ENCODE measurements around the gene PTX4.

PTX4 gene

DNA sequence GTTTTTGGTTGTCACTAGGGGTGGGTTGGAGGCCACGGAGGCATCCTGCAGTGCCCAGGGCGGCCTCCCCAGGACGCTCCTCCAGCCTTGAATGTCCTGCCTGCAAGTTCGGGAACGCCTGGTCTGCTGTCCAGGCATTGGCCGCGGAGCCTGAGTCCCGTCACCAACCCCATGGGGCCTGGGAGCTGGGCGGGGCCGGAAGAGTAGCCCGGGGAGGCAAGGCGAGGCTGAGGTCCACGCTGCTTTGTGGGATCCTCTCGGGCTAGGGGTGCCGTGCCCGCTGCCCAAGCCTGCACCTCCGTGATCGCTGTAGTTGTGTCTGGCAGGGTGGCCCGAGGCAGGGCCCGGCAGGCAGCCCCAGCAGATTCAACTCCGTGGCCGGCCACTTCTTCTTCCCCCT, 17.2 kb upstream of the PTX4 start:
- TF ChIP-seq, protein P1, sequence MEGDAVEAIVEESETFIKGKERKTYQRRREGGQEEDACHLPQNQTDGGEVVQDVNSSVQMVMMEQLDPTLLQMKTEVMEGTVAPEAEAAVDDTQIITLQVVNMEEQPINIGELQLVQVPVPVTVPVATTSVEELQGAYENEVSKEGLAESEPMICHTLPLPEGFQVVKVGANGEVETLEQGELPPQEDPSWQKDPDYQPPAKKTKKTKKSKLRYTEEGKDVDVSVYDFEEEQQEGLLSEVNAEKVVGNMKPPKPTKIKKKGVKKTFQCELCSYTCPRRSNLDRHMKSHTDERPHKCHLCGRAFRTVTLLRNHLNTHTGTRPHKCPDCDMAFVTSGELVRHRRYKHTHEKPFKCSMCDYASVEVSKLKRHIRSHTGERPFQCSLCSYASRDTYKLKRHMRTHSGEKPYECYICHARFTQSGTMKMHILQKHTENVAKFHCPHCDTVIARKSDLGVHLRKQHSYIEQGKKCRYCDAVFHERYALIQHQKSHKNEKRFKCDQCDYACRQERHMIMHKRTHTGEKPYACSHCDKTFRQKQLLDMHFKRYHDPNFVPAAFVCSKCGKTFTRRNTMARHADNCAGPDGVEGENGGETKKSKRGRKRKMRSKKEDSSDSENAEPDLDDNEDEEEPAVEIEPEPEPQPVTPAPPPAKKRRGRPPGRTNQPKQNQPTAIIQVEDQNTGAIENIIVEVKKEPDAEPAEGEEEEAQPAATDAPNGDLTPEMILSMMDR (IDR thresholded peaks at IDR 0.05; ENCODE audit: low read depth, low read length, missing control alignments), result no peak
- H3K4me3 ChIP-seq (ENCODE audit: low read depth, low read length), result no peak overlapping the region
- DNase-seq (ENCODE audit: low read depth), result no peak

DNA sequence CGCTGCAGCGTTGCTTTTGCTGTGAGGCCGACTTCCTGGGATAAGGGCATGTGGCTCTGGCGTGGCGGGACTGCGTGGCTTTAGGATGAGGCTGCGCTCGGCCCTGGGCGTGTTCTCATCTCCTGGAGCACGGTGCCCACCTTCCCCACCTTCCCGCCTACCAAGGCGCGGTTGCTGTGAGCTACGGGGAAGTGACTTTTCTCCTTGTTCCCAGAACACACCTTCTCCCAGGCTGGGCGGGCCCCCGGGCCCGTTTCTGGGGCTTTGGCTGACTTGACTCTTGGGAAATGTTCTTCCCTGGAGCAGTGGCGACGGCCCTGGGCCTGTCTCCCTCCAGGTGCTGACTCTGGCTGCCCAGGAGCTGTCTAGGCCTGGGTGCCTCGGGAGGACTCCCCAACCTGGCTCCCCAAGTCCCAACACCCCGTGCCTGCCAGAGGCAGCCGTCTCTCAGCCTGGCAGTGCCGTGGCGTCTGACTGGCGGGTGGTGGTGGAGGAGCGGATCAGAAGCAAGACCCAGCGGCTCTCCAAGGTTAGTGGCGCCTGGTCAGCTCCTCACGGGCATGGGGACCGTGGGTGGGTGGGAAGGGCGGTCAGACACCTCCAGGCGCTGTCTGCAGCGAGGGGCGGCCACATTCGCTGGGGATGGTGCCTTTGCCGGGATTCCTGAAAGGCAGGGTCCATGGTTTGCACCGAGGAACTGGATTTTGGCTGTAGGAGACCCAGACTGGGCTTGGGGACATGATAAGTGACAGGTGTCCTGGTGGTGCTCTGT, 16.5 kb upstream of the PTX4 start:
- DNase-seq (ENCODE audit: low read depth), result no peak
- TF ChIP-seq, protein P1 (IDR thresholded peaks at IDR 0.05; ENCODE audit: low read depth, low read length, missing control alignments), result no peak

DNA sequence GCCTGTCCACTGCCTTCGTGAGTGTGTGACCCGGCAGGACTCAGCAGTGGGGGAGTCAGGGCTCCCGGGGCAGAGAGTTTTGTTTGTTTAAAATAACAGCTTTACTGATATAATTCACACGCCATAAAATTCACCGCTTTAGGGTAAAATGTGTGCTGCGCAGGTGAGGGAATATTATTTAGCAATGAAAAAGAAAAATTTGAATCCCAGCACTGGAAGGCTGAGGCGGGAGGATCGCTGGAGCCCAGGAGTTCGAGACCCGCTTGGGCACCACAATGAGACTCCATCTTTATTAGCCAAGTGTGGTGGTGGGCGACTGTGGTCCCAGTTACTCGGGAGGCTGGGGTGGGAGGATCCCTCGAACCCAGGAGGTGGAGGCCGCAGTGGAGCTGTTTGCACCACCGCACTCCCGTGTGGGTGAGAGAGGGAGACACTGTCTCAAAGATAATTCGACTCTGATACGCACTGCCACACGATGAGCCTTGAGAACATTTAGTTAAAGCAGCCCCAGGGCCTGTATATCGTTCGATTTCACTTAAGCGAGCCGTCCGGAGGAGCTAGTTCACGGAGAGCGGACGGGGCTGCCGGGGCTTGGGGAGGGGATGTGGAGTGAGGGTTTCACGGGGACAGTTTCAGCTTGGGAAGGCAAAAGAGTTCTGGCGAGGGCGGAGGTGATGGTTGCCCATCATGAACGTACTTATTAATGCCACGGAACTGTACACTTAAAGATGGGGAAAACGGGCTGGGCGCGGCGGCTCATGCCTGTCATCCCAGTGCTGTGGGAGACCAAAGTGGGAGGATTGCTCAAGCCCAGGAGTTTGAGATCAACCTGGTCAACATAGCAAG, 14.6 kb upstream of the PTX4 start:
- TF ChIP-seq, protein P1 (IDR thresholded peaks at IDR 0.05; ENCODE audit: low read depth, low read length, missing control alignments), result no peak
- no peak for DNase-seq (ENCODE audit: low read depth)
- H3K4me3 ChIP-seq (ENCODE audit: low read depth, low read length), result no peak overlapping the region

More for the DNA sequence above, 16.5 kb upstream of the PTX4 start:
- H3K4me3 ChIP-seq (ENCODE audit: low read depth, low read length), result no peak overlapping the region

DNA sequence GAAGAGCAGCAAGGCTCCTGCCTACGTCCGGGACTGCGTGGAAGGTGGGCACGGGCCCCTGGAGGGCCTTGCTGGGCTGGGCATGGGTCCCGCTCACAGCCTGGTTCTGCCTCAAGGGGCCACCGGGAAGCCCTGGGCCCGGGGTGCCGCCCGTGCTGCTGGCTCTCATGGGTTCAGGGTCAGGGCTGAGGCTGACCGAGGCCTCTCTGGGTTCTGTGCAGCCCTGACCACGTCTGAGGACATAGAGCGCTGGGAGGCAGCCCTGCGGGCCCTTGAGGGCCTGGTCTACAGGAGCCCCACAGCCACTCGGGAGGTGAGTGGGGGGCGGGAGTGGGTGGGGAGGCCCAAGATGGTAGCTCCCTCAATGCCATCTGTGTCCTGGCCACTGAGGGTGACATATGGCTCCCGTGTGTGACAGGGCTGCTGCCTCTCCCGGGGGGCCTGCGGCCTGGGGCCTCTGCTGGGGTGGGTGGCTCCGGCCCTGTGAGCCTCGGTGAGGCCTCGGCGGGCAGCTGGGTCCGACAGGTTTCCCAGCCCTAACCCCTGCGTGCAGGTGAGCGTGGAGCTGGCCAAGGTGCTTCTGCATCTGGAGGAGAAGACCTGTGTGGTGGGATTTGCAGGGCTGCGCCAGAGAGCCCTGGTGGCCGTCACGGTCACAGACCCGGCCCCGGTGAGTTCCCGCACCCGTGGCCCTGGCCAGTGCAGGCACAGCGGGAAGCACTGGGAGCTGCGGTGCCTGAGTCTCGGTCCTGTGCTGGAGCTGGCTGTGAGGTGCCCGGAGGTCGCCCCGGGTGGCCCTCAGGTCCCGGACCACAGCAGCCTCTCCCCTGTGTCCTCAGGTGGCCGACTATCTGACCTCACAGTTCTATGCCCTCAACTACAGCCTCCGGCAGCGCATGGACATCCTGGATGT, 13.6 kb upstream of the PTX4 start:
- H3K4me3 ChIP-seq (ENCODE audit: low read depth, low read length), result no peak overlapping the region
- DNase-seq (ENCODE audit: low read depth), result no peak
- TF ChIP-seq, protein P1 (IDR thresholded peaks at IDR 0.05; ENCODE audit: low read depth, low read length, missing control alignments), result no peak

DNA sequence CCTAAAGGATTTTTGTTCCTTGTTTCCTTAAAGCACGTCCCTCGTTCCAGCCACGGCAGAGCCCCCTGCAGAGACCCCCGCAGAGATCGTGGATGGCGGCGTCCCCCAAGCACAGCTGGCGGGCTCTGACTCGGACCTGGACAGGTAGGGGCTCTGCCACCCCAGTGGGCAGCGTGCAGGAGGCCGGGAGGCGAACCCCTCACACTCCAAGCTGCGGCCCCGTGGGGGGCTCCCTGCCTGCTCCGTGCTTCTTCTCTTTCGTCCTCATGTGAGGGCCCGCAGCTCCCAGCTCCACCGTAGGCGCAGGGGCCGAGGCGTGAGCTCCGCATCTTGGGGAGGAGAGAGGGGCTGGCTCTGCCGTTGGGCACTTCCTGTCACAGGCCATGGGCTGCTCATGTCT, 12.9 kb upstream of the PTX4 start:
- TF ChIP-seq, protein P1 (IDR thresholded peaks at IDR 0.05; ENCODE audit: low read depth, low read length, missing control alignments), result no peak
- no peak overlapping the region for H3K4me3 ChIP-seq (ENCODE audit: low read depth, low read length)
- no peak for DNase-seq (ENCODE audit: low read depth)

DNA sequence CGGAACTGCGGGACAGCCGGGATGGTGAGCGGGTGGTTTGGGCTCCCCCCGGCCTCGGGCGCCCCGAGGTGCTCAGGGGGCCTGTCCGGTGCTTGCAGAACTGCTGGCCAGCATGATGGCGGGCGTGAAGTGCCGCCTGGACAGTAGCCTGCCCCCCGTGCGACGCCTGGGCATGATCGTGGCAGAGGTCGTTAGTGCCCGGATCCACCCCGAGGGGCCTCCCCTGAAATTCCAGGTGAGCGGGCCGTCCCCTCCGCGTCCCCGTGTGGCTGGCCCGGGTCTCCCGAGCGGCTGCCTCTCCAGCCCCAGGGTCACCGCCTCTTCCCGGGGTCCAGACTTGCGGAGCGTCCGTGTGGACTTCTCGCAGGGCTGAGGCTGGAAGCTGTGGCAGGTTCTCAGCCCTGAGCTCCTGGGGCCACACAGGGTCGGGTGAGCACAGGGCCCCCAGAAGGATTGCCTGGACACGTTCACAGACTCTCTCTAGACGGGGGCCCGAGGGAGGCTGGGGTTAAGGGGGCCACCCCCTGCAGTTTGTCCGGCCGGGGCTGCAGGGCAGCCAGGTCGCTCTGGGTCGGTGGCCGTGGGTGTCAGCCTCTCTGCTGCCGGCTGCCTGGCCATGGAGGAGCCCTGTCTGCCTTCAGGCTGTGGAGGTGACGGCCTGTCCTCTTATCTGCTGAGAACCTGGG, 11.9 kb upstream of the PTX4 start:
- TF ChIP-seq, protein P1 (IDR thresholded peaks at IDR 0.05; ENCODE audit: low read depth, low read length, missing control alignments), result no peak
- no peak for DNase-seq (ENCODE audit: low read depth)
- no peak overlapping the region for H3K4me3 ChIP-seq (ENCODE audit: low read depth, low read length)
